Measurements from ENCODE around the gene FBXO31.

The FBXO31 gene

GRCh38 chr16:87339086-87339723 is 44.4 kb downstream of the FBXO31 start:
- Histone ChIP-seq H3K36me3 (replicated peaks; ENCODE audit: low read depth, low read length) (peaks cover 3% of the 10 kb centered on the region), H3K9me3 (ENCODE audit: insufficient read depth, low read length) (no peaks in the 10 kb centered on the region), H2AFZ (ENCODE audit: low read depth, low read length) (no peak overlapping the region), H3K79me2 (ENCODE audit: low read length) (no peaks in the 10 kb centered on the region), H3K9ac (ENCODE audit: low read length) (no peak overlapping the region), H3K27ac (ENCODE audit: low read length) (no peak overlapping the region), H4K20me1 (ENCODE audit: insufficient read depth, low read length) (no peaks in the 10 kb centered on the region; the same call in 1 of the 2 replicates), H3K4me2 (ENCODE audit: low read length) (no peak overlapping the region), H3K27me3 (ENCODE audit: low read depth, low read length) (no peaks in the 10 kb centered on the region), H3K4me3 (ENCODE audit: low read length) (no peak overlapping the region), H3K4me1 (ENCODE audit: low read length) (no peaks in the 10 kb centered on the region)
- TF ChIP-seq EZH2phosphoT487 (IDR thresholded peaks at IDR 0.05; ENCODE audit: low read depth) (no peak), CTCF (IDR thresholded peaks at IDR 0.05; ENCODE audit: low read depth, low read length) (no peak)

GRCh38 chr16:87338155-87338765 is 45.3 kb downstream of the FBXO31 start:
- Histone ChIP-seq H3K9me3 (ENCODE audit: insufficient read depth, low read length) (no peaks in the 10 kb centered on the region), H3K27ac (ENCODE audit: low read length) (no peak overlapping the region), H3K36me3 (replicated peaks; ENCODE audit: low read depth, low read length) (peaks cover 3% of the 10 kb centered on the region), H3K4me1 (ENCODE audit: low read length) (no peaks in the 10 kb centered on the region), H4K20me1 (ENCODE audit: insufficient read depth, low read length) (no peaks in the 10 kb centered on the region; the same call in 1 of the 2 replicates), H3K4me3 (ENCODE audit: low read length) (no peak overlapping the region), H2AFZ (ENCODE audit: low read depth, low read length) (no peak overlapping the region), H3K9ac (ENCODE audit: low read length) (no peak overlapping the region), H3K27me3 (ENCODE audit: low read depth, low read length) (no peaks in the 10 kb centered on the region), H3K79me2 (ENCODE audit: low read length) (no peaks in the 10 kb centered on the region), H3K4me2 (ENCODE audit: low read length) (no peak overlapping the region)
- no peak for TF ChIP-seq CTCF (IDR thresholded peaks at IDR 0.05; ENCODE audit: low read depth, low read length)
- no peak for TF ChIP-seq EZH2phosphoT487 (IDR thresholded peaks at IDR 0.05; ENCODE audit: low read depth)

- no peak overlapping the region for H2AFZ ChIP-seq (ENCODE audit: low read depth, low read length)
- H3K27ac ChIP-seq (ENCODE audit: low read length) = no peak overlapping the region
- no peaks in the 10 kb centered on the region for H3K9me3 ChIP-seq (ENCODE audit: insufficient read depth, low read length)
- H3K4me1 ChIP-seq (ENCODE audit: low read length) = no peaks in the 10 kb centered on the region
- no peaks in the 10 kb centered on the region for H3K27me3 ChIP-seq (ENCODE audit: low read depth, low read length)
- TF ChIP-seq CTCF (IDR thresholded peaks at IDR 0.05; ENCODE audit: low read depth, low read length) (no peak), EZH2phosphoT487 (IDR thresholded peaks at IDR 0.05; ENCODE audit: low read depth) (no peak)
- no peak overlapping the region for H3K9ac ChIP-seq (ENCODE audit: low read length)
- no peaks in the 10 kb centered on the region for H3K79me2 ChIP-seq (ENCODE audit: low read length)
- no peak overlapping the region for H3K4me3 ChIP-seq (ENCODE audit: low read length)
- H4K20me1 ChIP-seq (ENCODE audit: insufficient read depth, low read length) = no peaks in the 10 kb centered on the region
- no peaks in the 10 kb centered on the region for H3K36me3 ChIP-seq (replicated peaks; ENCODE audit: low read depth, low read length)
- H3K4me2 ChIP-seq (ENCODE audit: low read length) = no peak overlapping the region
These were observed 46.3 kb downstream of the FBXO31 start for GRCh38 chr16:87337262-87337771.

- Histone ChIP-seq H3K27me3 (ENCODE audit: low read depth, low read length) (no peaks in the 10 kb centered on the region), H3K4me1 (ENCODE audit: low read length) (no peaks in the 10 kb centered on the region), H3K4me2 (ENCODE audit: low read length) (no peak overlapping the region), H2AFZ (ENCODE audit: low read depth, low read length) (no peak overlapping the region), H3K4me3 (ENCODE audit: low read length) (no peak overlapping the region), H3K36me3 (replicated peaks; ENCODE audit: low read depth, low read length) (no peaks in the 10 kb centered on the region), H4K20me1 (ENCODE audit: insufficient read depth, low read length) (no peaks in the 10 kb centered on the region), H3K9me3 (ENCODE audit: insufficient read depth, low read length) (no peaks in the 10 kb centered on the region), H3K79me2 (ENCODE audit: low read length) (no peaks in the 10 kb centered on the region), H3K9ac (ENCODE audit: low read length) (no peak overlapping the region), H3K27ac (ENCODE audit: low read length) (no peak overlapping the region)
- TF ChIP-seq CTCF (IDR thresholded peaks at IDR 0.05; ENCODE audit: low read depth, low read length) = no peak
- TF ChIP-seq EZH2phosphoT487 (IDR thresholded peaks at IDR 0.05; ENCODE audit: low read depth) = no peak
These were observed 46.9 kb downstream of the FBXO31 start for GRCh38 chr16:87336434-87337240.
